ENCODE results near the gene GALNT15. TPM values are rescaled to one million over a fixed set of nuclear protein-coding genes. Genes with fewer than 3 reads are reported as not detected.

GALNT15 gene
- total and polyA plus RNA-seq, 8 donors, result 4.2 to 133 (median 25.3) TPM

- DNase-seq, result no peak
- Histone ChIP-seq H3K9me3 (no peaks in the 10 kb centered on the region), H3K4me1 (peaks cover 5 to 26% (median 12%) of the 10 kb centered on the region in 4 donors), H3K4me3 (no peak overlapping the region), H3K27me3 (no peaks in the 10 kb centered on the region), H3K27ac (no peak overlapping the region), H3K36me3 (no peaks in the 10 kb centered on the region)
- intact Hi-C loops (cut with DNase I; ENCODE audit: low total_unique reads), result no loop called here
- no peak for TF ChIP-seq POLR2A (IDR thresholded peaks at IDR 0.05)
- no peak for TF ChIP-seq EP300 (IDR thresholded peaks at IDR 0.05)
- TF ChIP-seq, protein P1, sequence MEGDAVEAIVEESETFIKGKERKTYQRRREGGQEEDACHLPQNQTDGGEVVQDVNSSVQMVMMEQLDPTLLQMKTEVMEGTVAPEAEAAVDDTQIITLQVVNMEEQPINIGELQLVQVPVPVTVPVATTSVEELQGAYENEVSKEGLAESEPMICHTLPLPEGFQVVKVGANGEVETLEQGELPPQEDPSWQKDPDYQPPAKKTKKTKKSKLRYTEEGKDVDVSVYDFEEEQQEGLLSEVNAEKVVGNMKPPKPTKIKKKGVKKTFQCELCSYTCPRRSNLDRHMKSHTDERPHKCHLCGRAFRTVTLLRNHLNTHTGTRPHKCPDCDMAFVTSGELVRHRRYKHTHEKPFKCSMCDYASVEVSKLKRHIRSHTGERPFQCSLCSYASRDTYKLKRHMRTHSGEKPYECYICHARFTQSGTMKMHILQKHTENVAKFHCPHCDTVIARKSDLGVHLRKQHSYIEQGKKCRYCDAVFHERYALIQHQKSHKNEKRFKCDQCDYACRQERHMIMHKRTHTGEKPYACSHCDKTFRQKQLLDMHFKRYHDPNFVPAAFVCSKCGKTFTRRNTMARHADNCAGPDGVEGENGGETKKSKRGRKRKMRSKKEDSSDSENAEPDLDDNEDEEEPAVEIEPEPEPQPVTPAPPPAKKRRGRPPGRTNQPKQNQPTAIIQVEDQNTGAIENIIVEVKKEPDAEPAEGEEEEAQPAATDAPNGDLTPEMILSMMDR (IDR thresholded peaks at IDR 0.05), result no peak
- TF ChIP-seq POLR2AphosphoS5 (IDR thresholded peaks at IDR 0.05), result no peak
- 61 to 96% (median 76%) methylated on average over 1 of the region's 1 CpG for whole genome bisulfite sequencing, 5 donors
Measured at GRCh38 chr3:16171825-16172224, 2.7 kb upstream of the GALNT15 start.

- Histone ChIP-seq H3K4me1 (peaks cover 5 to 33% (median 18%) of the 10 kb centered on the region in 4 donors), H3K4me3 (peak overlapping the region in 1 of 4 donors; percentile 55), H3K27me3 (no peaks in the 10 kb centered on the region), H3K36me3 (no peaks in the 10 kb centered on the region), H3K9me3 (no peaks in the 10 kb centered on the region), H3K27ac (peak overlapping the region in 4 of 5 donors; percentile 31 to 70 (median 64))
- TF ChIP-seq, protein P1 (IDR thresholded peaks at IDR 0.05), result no peak
- no peak for TF ChIP-seq POLR2A (IDR thresholded peaks at IDR 0.05)
- TF ChIP-seq EP300 (IDR thresholded peaks at IDR 0.05), result no peak
- no peak for TF ChIP-seq POLR2AphosphoS5 (IDR thresholded peaks at IDR 0.05)
- no peak for DNase-seq
- 64 to 79% (median 71%) methylated on average over 5 of the region's 5 CpGs for WGBS, 5 donors
- intact Hi-C loops (cut with DNase I; ENCODE audit: low total_unique reads), result no loop called here
Measured at GRCh38 chr3:16173283-16174025, 1.0 kb upstream of the GALNT15 start.

DNA sequence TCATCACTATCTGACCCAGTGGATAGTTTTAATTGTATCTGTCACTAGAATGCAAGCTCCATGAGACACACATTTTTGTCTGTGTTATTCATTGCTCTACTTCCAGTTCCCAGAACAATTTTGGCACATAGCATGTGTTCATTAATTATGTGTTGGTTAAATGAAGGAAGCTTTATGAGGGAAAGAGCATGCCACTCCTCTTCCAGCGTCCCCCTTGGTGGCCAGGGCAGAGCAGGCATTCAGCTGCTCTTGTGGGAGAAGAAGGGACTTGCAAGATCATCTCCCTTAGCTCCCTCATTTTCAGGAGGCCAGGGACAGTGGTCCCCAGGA, 489 bp upstream of the GALNT15 start:
- Histone ChIP-seq H3K27ac (peak overlapping the region in 4 of 5 donors; percentile 31 to 70 (median 64)), H3K9me3 (no peaks in the 10 kb centered on the region), H3K27me3 (no peaks in the 10 kb centered on the region), H3K36me3 (no peaks in the 10 kb centered on the region), H3K4me1 (peaks cover 5 to 36% (median 20%) of the 10 kb centered on the region in 4 donors), H3K4me3 (peak overlapping the region in 2 of 4 donors; percentile 40 to 55)
- DNase-seq, result no peak
- intact Hi-C loops (cut with DNase I; ENCODE audit: low total_unique reads), result no loop called here
- TF ChIP-seq, protein P1 (IDR thresholded peaks at IDR 0.05), result no peak
- 0 to 62% (median 24%) methylated on average over 1 of the region's 1 CpG for WGBS, 5 donors

DNA sequence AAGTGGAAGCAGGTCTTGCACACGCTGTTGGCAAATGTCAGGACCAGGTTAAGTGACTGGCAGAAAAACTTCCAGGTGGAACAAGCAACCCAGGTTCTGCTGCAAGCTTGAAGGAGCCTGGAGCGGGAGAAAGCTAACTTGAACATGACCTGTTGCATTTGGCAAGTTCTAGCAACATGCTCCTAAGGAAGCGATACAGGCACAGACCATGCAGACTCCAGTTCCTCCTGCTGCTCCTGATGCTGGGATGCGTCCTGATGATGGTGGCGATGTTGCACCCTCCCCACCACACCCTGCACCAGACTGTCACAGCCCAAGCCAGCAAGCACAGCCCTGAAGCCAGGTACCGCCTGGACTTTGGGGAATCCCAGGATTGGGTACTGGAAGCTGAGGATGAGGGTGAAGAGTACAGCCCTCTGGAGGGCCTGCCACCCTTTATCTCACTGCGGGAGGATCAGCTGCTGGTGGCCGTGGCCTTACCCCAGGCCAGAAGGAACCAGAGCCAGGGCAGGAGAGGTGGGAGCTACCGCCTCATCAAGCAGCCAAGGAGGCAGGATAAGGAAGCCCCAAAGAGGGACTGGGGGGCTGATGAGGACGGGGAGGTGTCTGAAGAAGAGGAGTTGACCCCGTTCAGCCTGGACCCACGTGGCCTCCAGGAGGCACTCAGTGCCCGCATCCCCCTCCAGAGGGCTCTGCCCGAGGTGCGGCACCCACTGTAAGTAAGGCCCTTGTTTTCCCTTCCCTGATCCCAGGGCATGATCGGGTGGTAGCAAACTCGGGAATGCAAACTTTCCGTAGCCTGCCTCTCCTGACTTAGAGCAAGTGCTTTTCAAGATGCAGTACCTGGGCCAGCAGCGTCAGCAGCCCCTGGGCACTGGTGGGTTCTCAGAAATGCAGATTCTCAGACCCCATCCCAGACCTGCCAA, 759 bp downstream of the GALNT15 start:
- H3K27me3 ChIP-seq, result no peaks in the 10 kb centered on the region
- H3K4me3 ChIP-seq, result peak overlapping the region; percentile 33 to 55 (median 40)
- TF ChIP-seq POLR2AphosphoS5 (IDR thresholded peaks at IDR 0.05), result no peak
- TF ChIP-seq, protein P1 (IDR thresholded peaks at IDR 0.05), result no peak
- TF ChIP-seq POLR2A (IDR thresholded peaks at IDR 0.05), result no peak
- TF ChIP-seq EP300 (IDR thresholded peaks at IDR 0.05), result no peak
- peak overlapping the region; percentile 9 to 70 (median 64) for H3K27ac ChIP-seq
- peaks cover 5 to 36% (median 20%) of the 10 kb centered on the region in 4 donors for H3K4me1 ChIP-seq
- no peak for DNase-seq
- no peaks in the 10 kb centered on the region for H3K36me3 ChIP-seq
- 70 to 81% (median 74%) methylated on average over 12 to 19 of the region's 19 CpGs for WGBS, 5 donors
- intact Hi-C loops (cut with DNase I; ENCODE audit: low total_unique reads), result loop anchor here (5.0 kb wide), 1 partner anchor 128 kb away; no protein-coding TSS in a partner anchor
- H3K9me3 ChIP-seq, result no peaks in the 10 kb centered on the region

All from stomach (tissue), 9 donors.